ENCODE results near the gene CES2. TPM values are rescaled to one million over a fixed set of nuclear protein-coding genes. Genes with fewer than 3 reads are reported as not detected.
A peak's percentile ranks its signal among the peaks of the same experiment; 100 is the strongest.

CES2 gene
- total and polyA plus RNA-seq, 9 of the 15 experiments (the other 6 are each of a cell fraction or from before 2014, with no cell fraction given), result 2.2 to 37.9 (median 24.4) TPM

- Histone ChIP-seq H3K9me1 (ENCODE audit: control insufficient read depth, insufficient read depth, low read length) (no peaks in the 10 kb centered on the region), H3K4me3 (no peak overlapping the region), H3K27me3 (ENCODE audit: control insufficient read depth in 2 of 2, insufficient read depth in 2 of 2, low read length in 2 of 2) (no peaks in the 10 kb centered on the region), H3K36me3 (ENCODE audit: control insufficient read depth, insufficient read depth, low read length) (no peaks in the 10 kb centered on the region), H4K20me1 (replicated peaks; ENCODE audit: control insufficient read depth, insufficient read depth, low read length) (no peaks in the 10 kb centered on the region), H3K9me3 (replicated peaks; ENCODE audit: control insufficient read depth, insufficient read depth, low read depth, low read length) (no peaks in the 10 kb centered on the region), H2AFZ (ENCODE audit: low read depth, low read length) (no peak overlapping the region), H3K4me2 (ENCODE audit: insufficient read depth, low read length) (no peak overlapping the region), H3K27ac (ENCODE audit: extremely low read depth, low read depth, low read length) (no peak overlapping the region), H3K9ac (ENCODE audit: insufficient read depth in 1 of 2, low read depth in 2 of 2, low read length in 2 of 2) (no peak overlapping the region), H3K79me2 (ENCODE audit: control insufficient read depth, insufficient read depth, low read length) (no peaks in the 10 kb centered on the region), H3K4me1 (replicated peaks in 1 of 2; ENCODE audit: control insufficient read depth in 2 of 2, insufficient read depth in 2 of 2, low read length in 2 of 2) (peaks cover 0 to 5% of the 10 kb centered on the region in 2 experiments; a peak in 3 of 5 replicates)
- FAIRE-seq, result no peak
- no peak for DNase-seq (ENCODE audit: extremely low read depth in 1 of 4, low spot score in 3 of 4)
- intact Hi-C loops (cut with micrococcal nuclease), result no loop called here
- ATAC-seq, result no peak
- WGBS (ENCODE audit: insufficient coverage, low coverage, missing lambda C conversion rate), result 52% methylated on average over 9 of the region's 9 CpGs
- ChIA-PET POLR2A (interaction anchor here (0.7 kb wide), 1 partner anchor 363 kb away, joined by 3 read pairs; no protein-coding TSS in a partner anchor), CTCF (ENCODE audit: low intra/inter-chr PET ratio) (interaction anchor here (0.6 kb wide), 2 partner anchors 51 to 173 kb away, joined by 3 read pairs; no protein-coding TSS in a partner anchor)
- in situ Hi-C loops (cut with MboI), result no loop called here
- BruUV-seq (replicated peaks), result no TSS peak
- no peak for TF ChIP-seq CBX2 (IDR thresholded peaks at IDR 0.05; ENCODE audit: insufficient read depth, low read length, poor library complexity, severe bottlenecking)
- TF ChIP-seq ZNF583 (CRISPR knock-in tag; IDR thresholded peaks at IDR 0.05), result no peak
- no peak for TF ChIP-seq RBM39 (optimal IDR thresholded peaks at IDR 0.05; ENCODE audit: low read depth, low read length)
- TF ChIP-seq DMBX1 (CRISPR knock-in tag; IDR thresholded peaks at IDR 0.05; ENCODE audit: borderline replicate concordance), result no peak
- no peak for TF ChIP-seq ZBTB12 (CRISPR knock-in tag; IDR thresholded peaks at IDR 0.05)
- TF ChIP-seq ZNF354B (CRISPR knock-in tag; IDR thresholded peaks at IDR 0.05), result peak; percentile 78; the same call in 1 of the 2 replicates
- no peak for TF ChIP-seq ILK (tag; IDR thresholded peaks at IDR 0.05; ENCODE audit: borderline replicate concordance, low read depth)
- TF ChIP-seq ZNF507 (tag; conservative IDR thresholded peaks at IDR 0.05), result peak; percentile 97
Measured at GRCh38 chr16:66983033-66983432, 47.7 kb downstream of the CES2 start.
